Parathyroid adenoma (tissue), 2 donors: Measurements from ENCODE around the gene MAP2K7.

Experiments
- H2AFZ ChIP-seq: fragments of 300-600 bp; sonication (generic); one replicate; pipeline ENCODE4 v1.7.0; 2017; ENCODE audit warnings: antibody characterized with exemption, mild to moderate bottlenecking
- H3K27ac ChIP-seq: fragments of 300-600 bp; sonication (generic); one replicate; pipeline ENCODE4 v1.7.0; 2017
- H3K27me3 ChIP-seq: fragments of 300-600 bp; sonication (generic); one replicate; pipeline ENCODE4 v1.7.0; 2017; ENCODE audit warnings: low read length; ENCODE audit not compliant: control insufficient read depth, insufficient read depth
- H3K36me3 ChIP-seq: fragments of 300-600 bp; sonication (generic); one replicate; pipeline ENCODE4 v1.7.0; 2017; ENCODE audit warnings: low read length; ENCODE audit not compliant: control insufficient read depth, insufficient read depth
- H3K4me1 ChIP-seq: fragments of 300-600 bp; sonication (generic); one replicate; pipeline ENCODE4 v1.7.0; 2017; ENCODE audit warnings: control low read depth
- H3K4me2 ChIP-seq: fragments of 300-600 bp; sonication (generic); one replicate; pipeline ENCODE4 v1.7.0; 2017; ENCODE audit warnings: low read length
- H3K4me3 ChIP-seq: fragments of 300-600 bp; sonication (generic); one replicate; pipeline ENCODE4 v1.7.0; 2017; ENCODE audit warnings: low read depth, low read length
- H3K79me2 ChIP-seq: fragments of 300-600 bp; sonication (generic); one replicate; pipeline ENCODE4 v1.7.0; 2017; ENCODE audit warnings: control low read depth
- H3K9ac ChIP-seq: fragments of 300-600 bp; sonication (generic); one replicate; pipeline ENCODE4 v1.7.0; 2017; ENCODE audit warnings: mild to moderate bottlenecking
- H3K9me3 ChIP-seq: fragments of 300-600 bp; sonication (generic); one replicate; pipeline ENCODE4 v1.7.0; 2017; ENCODE audit warnings: low read length; ENCODE audit not compliant: control insufficient read depth
- CTCF ChIP-seq: fragments of 300-600 bp; sonication (generic); IDR thresholded peaks from one replicate; pipeline ENCODE4 v1.7.0; 2017; ENCODE audit warnings: antibody characterized with exemption, mild to moderate bottlenecking
- donor health status: primary hyperparathyroidism.

Gene MAP2K7

GRCh38 chr19:7894612-7895309 is 8.9 kb upstream of the MAP2K7 start:
- H3K27me3 ChIP-seq = no peaks in the 10 kb centered on the region
- no peak overlapping the region for H3K4me3 ChIP-seq
- H3K79me2 ChIP-seq = no peaks in the 10 kb centered on the region
- H3K4me2 ChIP-seq = no peak overlapping the region
- H3K4me1 ChIP-seq = no peaks in the 10 kb centered on the region
- TF ChIP-seq CTCF = no peak
- H3K9ac ChIP-seq = no peak overlapping the region
- no peaks in the 10 kb centered on the region for H3K36me3 ChIP-seq
- no peaks in the 10 kb centered on the region for H3K9me3 ChIP-seq
- peak overlapping the region; percentile 5 for H2AFZ ChIP-seq
- H3K27ac ChIP-seq = no peak overlapping the region

- Histone ChIP-seq H3K9me3 (no peaks in the 10 kb centered on the region), H3K79me2 (no peaks in the 10 kb centered on the region), H2AFZ (no peak overlapping the region), H3K36me3 (no peaks in the 10 kb centered on the region), H3K4me2 (no peak overlapping the region), H3K4me3 (no peak overlapping the region), H3K4me1 (no peaks in the 10 kb centered on the region), H3K27ac (no peak overlapping the region), H3K27me3 (no peaks in the 10 kb centered on the region), H3K9ac (no peak overlapping the region)
- no peak for TF ChIP-seq CTCF
Observed at GRCh38 chr19:7895565-7895964, 8.1 kb upstream of the MAP2K7 start.

- H3K4me1 ChIP-seq = no peaks in the 10 kb centered on the region
- no peaks in the 10 kb centered on the region for H3K79me2 ChIP-seq
- no peak overlapping the region for H3K4me3 ChIP-seq
- no peak overlapping the region for H3K9ac ChIP-seq
- no peak for TF ChIP-seq CTCF
- H3K27me3 ChIP-seq = no peaks in the 10 kb centered on the region
- H3K9me3 ChIP-seq = no peaks in the 10 kb centered on the region
- no peak overlapping the region for H3K27ac ChIP-seq
- no peaks in the 10 kb centered on the region for H3K36me3 ChIP-seq
- H2AFZ ChIP-seq = no peak overlapping the region
- no peak overlapping the region for H3K4me2 ChIP-seq
Observed at GRCh38 chr19:7897292-7897691, 6.4 kb upstream of the MAP2K7 start.

- no peak for TF ChIP-seq CTCF
- Histone ChIP-seq H3K4me3 (no peak overlapping the region), H2AFZ (no peak overlapping the region), H3K9ac (no peak overlapping the region), H3K4me2 (no peak overlapping the region), H3K27me3 (no peaks in the 10 kb centered on the region), H3K4me1 (peaks cover 7% of the 10 kb centered on the region), H3K27ac (no peak overlapping the region), H3K36me3 (no peaks in the 10 kb centered on the region), H3K79me2 (no peaks in the 10 kb centered on the region), H3K9me3 (no peaks in the 10 kb centered on the region)
Observed at GRCh38 chr19:7898967-7899366, 4.7 kb upstream of the MAP2K7 start.

GRCh38 chr19:7899751-7900378 is 3.8 kb upstream of the MAP2K7 start:
- no peak overlapping the region for H2AFZ ChIP-seq
- TF ChIP-seq CTCF = no peak
- no peaks in the 10 kb centered on the region for H3K9me3 ChIP-seq
- peaks cover 8% of the 10 kb centered on the region for H3K79me2 ChIP-seq
- H3K27me3 ChIP-seq = no peaks in the 10 kb centered on the region
- peaks cover 9% of the 10 kb centered on the region for H3K4me1 ChIP-seq
- H3K27ac ChIP-seq = no peak overlapping the region
- H3K36me3 ChIP-seq = no peaks in the 10 kb centered on the region
- no peak overlapping the region for H3K4me3 ChIP-seq
- H3K9ac ChIP-seq = no peak overlapping the region
- no peak overlapping the region for H3K4me2 ChIP-seq
